K562 (cell line): ENCODE measurements around the gene TMEM273. TPM values are rescaled to one million over a fixed set of nuclear protein-coding genes. Genes with fewer than 3 reads are reported as not detected.
A peak's percentile ranks its signal among the peaks of the same experiment; 100 is the strongest.

ENCODE experiments used
- ATAC-seq: fragments of 200-7000 bp; cut with Tn5 transposase; 3 replicates; pipeline ENCODE4 v1.9.1; 2020; ENCODE audit warnings: moderate library complexity
- BruUV-seq: library from RNA; stranded (reverse); fragments of 400-500 nt; replicated peaks from 2 replicates; lab custom pipeline; 2021; lab: Mats Ljungman, UMichigan
- CTCF ChIA-PET: fragments of 300-600 bp; formaldehyde crosslinking; extraction: SDS; loops from one replicate; lab custom pipeline; 2021; ENCODE audit warnings: low intra/inter-chr PET ratio; lab: Yijun Ruan, JAX
- POLR2A ChIA-PET: fragments of 300-600, 350-650 bp; sonication (Branson Sonifier 250); formaldehyde crosslinking; extraction: SDS; loops from one replicate; lab custom pipeline; 2021; ENCODE audit warnings: antibody characterized with exemption, inconsistent platforms; lab: Yijun Ruan, JAX
- DNase-seq, 4 experiments: peaks; one replicate each; pipeline versions ENCODE4 v3.0.0 to v3.0.0-alpha.2; 2011 to 2018; ENCODE audit warnings: low spot score in 3 of 4, mixed read lengths in 3 of 4; ENCODE audit errors: extremely low read depth in 1 of 4
- FAIRE-seq: peaks from 2 replicates; lab custom pipeline; 2011; peaks lifted over from hg19 to GRCh38; lab: Jason Lieb, UNC
- H2AFZ ChIP-seq: 2 replicates; pipeline ENCODE4 v1.6.0; 2011; ENCODE audit warnings: low read depth, low read length, control low read depth, inconsistent platforms
- H3K27ac ChIP-seq: fragments of 200-600 bp; 3 replicates; pipeline ENCODE4 v1.8.0; 2011; ENCODE audit warnings: low read depth, mild to moderate bottlenecking, control low read depth, inconsistent platforms, low read length, moderate library complexity, mixed read lengths; ENCODE audit errors: extremely low read depth
- H3K27me3 ChIP-seq, 2 experiments: fragments of 300-600 bp in 1 of 2; 2 replicates in 1 of 2; 3 replicates in 1 of 2; pipeline versions ENCODE4 v1.6.0 to v1.8.0; 2011; ENCODE audit warnings: inconsistent platforms in 2 of 2, low read length in 2 of 2, mild to moderate bottlenecking in 1 of 2, mixed read lengths in 1 of 2, moderate library complexity in 1 of 2; ENCODE audit not compliant: control insufficient read depth in 2 of 2, insufficient read depth in 2 of 2
- H3K36me3 ChIP-seq: fragments of 300-600 bp; 3 replicates; pipeline ENCODE4 v1.8.0; 2011; ENCODE audit warnings: mild to moderate bottlenecking, low read length, inconsistent platforms; ENCODE audit not compliant: control insufficient read depth, insufficient read depth
- H3K4me1 ChIP-seq, 2 experiments: fragments of 200-600 bp in 1 of 2; replicated peaks in 1 of 2; 2 replicates in 1 of 2; 3 replicates in 1 of 2; pipeline versions ENCODE4 v1.5.1 to v1.8.0; 2011; ENCODE audit warnings: inconsistent platforms in 2 of 2, low read length in 2 of 2, mild to moderate bottlenecking in 1 of 2, mixed read lengths in 1 of 2, moderate library complexity in 1 of 2; ENCODE audit not compliant: control insufficient read depth in 2 of 2, insufficient read depth in 2 of 2
- H3K4me2 ChIP-seq: 2 replicates; pipeline ENCODE4 v1.6.1; 2011; ENCODE audit warnings: low read length, control low read depth, inconsistent platforms, mixed read lengths; ENCODE audit not compliant: insufficient read depth
- H3K4me3 ChIP-seq: fragments of 200-600 bp; sonication (generic), shearing (Covaris generic); 2 replicates; pipeline ENCODE4 v1.5.1; 2016; ENCODE audit warnings: control low read depth, inconsistent platforms
- H3K79me2 ChIP-seq: fragments of 200-600 bp; 3 replicates; pipeline ENCODE4 v1.8.0; 2011; ENCODE audit warnings: low read length, inconsistent platforms; ENCODE audit not compliant: control insufficient read depth, insufficient read depth
- H3K9ac ChIP-seq, 2 experiments: 2 replicates each; pipeline versions ENCODE4 v1.6.0 to v1.6.1; 2011; ENCODE audit warnings: low read depth in 2 of 2, low read length in 2 of 2, control low read depth in 1 of 2, inconsistent platforms in 1 of 2, mild to moderate bottlenecking in 1 of 2, mixed read lengths in 1 of 2; ENCODE audit not compliant: insufficient read depth in 1 of 2
- H3K9me1 ChIP-seq: one replicate; pipeline ENCODE4 v1.6.0; 2011; ENCODE audit warnings: inconsistent platforms, mild to moderate bottlenecking, low read length, moderate library complexity; ENCODE audit not compliant: control insufficient read depth, insufficient read depth
- H3K9me3 ChIP-seq: replicated peaks from 2 replicates; pipeline ENCODE4 v1.5.1; 2011; ENCODE audit warnings: low read depth, low read length, inconsistent platforms; ENCODE audit not compliant: control insufficient read depth, insufficient read depth
- H4K20me1 ChIP-seq: replicated peaks from 2 replicates; pipeline ENCODE4 v1.6.1; 2011; ENCODE audit warnings: low read length, inconsistent platforms, mixed read lengths; ENCODE audit not compliant: control insufficient read depth, insufficient read depth
- BHLHE40 ChIP-seq: IDR thresholded peaks from 2 replicates; pipeline ENCODE4 v1.6.1; 2011; ENCODE audit warnings: low read length, improper control_type of control experiment
- GABPA ChIP-seq: fragments of 200-800 bp; sonication (Bioruptor generic); conservative IDR thresholded peaks from 2 replicates; pipeline ENCODE4 v1.6.1; 2016; ENCODE audit warnings: low read depth, missing genetic modification characterization, missing compliant biosample characterization
- GABPB2 ChIP-seq: fragments of 250-450 bp; sonication (Bioruptor Pico); conservative IDR thresholded peaks from 2 replicates; pipeline ENCODE4 v1.5.1; 2021; ENCODE audit warnings: mild to moderate bottlenecking
- NFXL1 ChIP-seq: fragments of 450-650 bp; formaldehyde crosslinking; IDR thresholded peaks from 2 replicates; pipeline ENCODE4 v1.4.0; 2021; ENCODE audit warnings: mild to moderate bottlenecking
- RFX7 ChIP-seq: fragments of 250-450 bp; sonication (Bioruptor Pico); IDR thresholded peaks from 2 replicates; pipeline ENCODE4 v1.5.1; 2021; ENCODE audit warnings: mild to moderate bottlenecking
- WGBS: fragments of 100-300 bp; shearing (Covaris generic); methylation state at CpG from one replicate; pipeline ENCODE4 v1.1.6; 2016; ENCODE audit warnings: low coverage, mixed read lengths; ENCODE audit not compliant: insufficient coverage; ENCODE audit errors: missing lambda C conversion rate; 5-methylcytosine and 5-hydroxymethylcytosine counted together
- in situ Hi-C: fragments of 300-500 bp; cut with MboI; formaldehyde crosslinking; loops from 4 replicates; pipeline ENCODE4 v1.15.0; 2018; ENCODE audit warnings: inconsistent platforms, mixed read lengths
- intact Hi-C: fragments of 100-400 bp; cut with micrococcal nuclease; formaldehyde crosslinking; loops from 2 replicates; pipeline ENCODE4 v1.14.2; 2022
- polyA plus RNA-seq, 8 experiments: library from polyadenylated mRNA; depleted of rRNA in 4 of 8; stranded (reverse) in 5 of 8; unstranded in 3 of 8; fragments of >200 nt; fragmentation: Nextera tagmentation in 2 of 8; fragmentation: Illumina TruSeq in 1 of 8; extraction: Ambion mirVana in 2 of 8; extraction: Trizol in 1 of 8; gene quantifications; 2 replicates each; pipeline versions ENCODE4 v1.2.1 to v1.2.3, GENCODE V29; 2011 to 2014; ENCODE audit warnings: inconsistent platforms in 1 of 8, missing spikeins in 1 of 8
- total RNA-seq, 7 experiments: library from RNA; depleted of rRNA in 6 of 7; stranded (reverse); fragments of >200 nt in 6 of 7; fragmentation: Illumina TruSeq in 2 of 7; extraction: Trizol in 2 of 7; gene quantifications; 2 replicates each; pipeline versions ENCODE4 v1.2.1 to v1.2.3, GENCODE V29; 2011 to 2021; ENCODE audit warnings: low replicate concordance in 1 of 7

Gene TMEM273
- total and polyA plus RNA-seq, 9 of the 15 experiments (the other 6 are each of a cell fraction or from before 2014, with no cell fraction given) = 39.2 to 131 (median 95.6) TPM

- Histone ChIP-seq H3K9ac (peak overlapping the region in 1 of 2 experiments; percentile 66; a peak in 2 of 4 replicates), H3K79me2 (no peaks in the 10 kb centered on the region), H3K9me3 (peaks cover 5% of the 10 kb centered on the region; the same call in 1 of the 2 replicates)
- TF ChIP-seq BHLHE40 (peak; percentile 58), NFXL1 (CRISPR knock-in tag) (no peak), GABPB2 (CRISPR knock-in tag) (no peak)
- TF ChIP-seq, all 486 proteins: peak for 1
- Histone ChIP-seq H3K9me1 (no peaks in the 10 kb centered on the region), H3K36me3 (no peaks in the 10 kb centered on the region), H3K4me3 (no peak overlapping the region), H3K4me2 (no peak overlapping the region), H2AFZ (peak overlapping the region; percentile 49), H3K27ac (no peak overlapping the region), H4K20me1 (no peaks in the 10 kb centered on the region), H3K27me3 (peaks cover 16 to 23% of the 10 kb centered on the region in 2 experiments), H3K4me1 (peaks cover 3 to 9% of the 10 kb centered on the region in 2 experiments; a peak in 2 of 5 replicates)
- WGBS = 33% methylated on average over 37 of the region's 37 CpGs
- intact Hi-C loops = no loop called here
- DNase-seq = no peak
- no peak for FAIRE-seq
- CTCF ChIA-PET = no interaction called here
- ATAC-seq = peak; percentile 64
- in situ Hi-C loops = no loop called here
- POLR2A ChIA-PET = interaction anchor here (1.1 kb wide), 1 partner anchor 13 kb away, joined by 5 read pairs; no protein-coding TSS in a partner anchor
- no TSS peak for BruUV-seq
These were observed 56.5 kb downstream of the TMEM273 start for GRCh38 chr10:49131507-49132361.

- ChIA-PET POLR2A (no interaction called here), CTCF (no interaction called here)
- Histone ChIP-seq H4K20me1 (no peaks in the 10 kb centered on the region), H3K9me3 (no peaks in the 10 kb centered on the region), H3K4me1 (peaks cover 3 to 9% of the 10 kb centered on the region in 2 experiments; a peak in 2 of 5 replicates), H3K4me2 (no peak overlapping the region), H3K36me3 (no peaks in the 10 kb centered on the region), H3K27me3 (peaks cover 16 to 23% of the 10 kb centered on the region in 2 experiments), H3K9ac (no peak overlapping the region), H2AFZ (no peak overlapping the region), H3K27ac (no peak overlapping the region), H3K9me1 (no peaks in the 10 kb centered on the region), H3K79me2 (no peaks in the 10 kb centered on the region), H3K4me3 (no peak overlapping the region)
- no TSS peak for BruUV-seq
- DNase-seq (no peak), ATAC-seq (no peak), FAIRE-seq (no peak)
- no peak for TF ChIP-seq RFX7
- no peak for TF ChIP-seq GABPA (tag)
- in situ Hi-C loops = no loop called here
- 0% methylated on average over 1 of the region's 1 CpG for WGBS
- intact Hi-C loops = no loop called here
These were observed 58.8 kb downstream of the TMEM273 start for GRCh38 chr10:49129376-49129775.
